ENCODE measurements around the gene ATXN1.

ATXN1 gene

GRCh38 chr6:16519265-16520242, 241.7 kb downstream of the ATXN1 start:
- Histone ChIP-seq H3K27me3 (no peaks in the 10 kb centered on the region), H3K4me1 (no peaks in the 10 kb centered on the region), H3K9me3 (no peaks in the 10 kb centered on the region), H3K4me3 (ENCODE audit: low read depth, low read length) (no peak overlapping the region), H3K36me3 (no peaks in the 10 kb centered on the region)
- DNase-seq = no peak
- no peak for TF ChIP-seq CTCF (IDR thresholded peaks at IDR 0.05; ENCODE audit: low read depth, low read length)

- TF ChIP-seq CTCF (IDR thresholded peaks at IDR 0.05; ENCODE audit: low read depth, low read length) = no peak
- Histone ChIP-seq H3K4me1 (no peaks in the 10 kb centered on the region), H3K9me3 (no peaks in the 10 kb centered on the region), H3K4me3 (ENCODE audit: low read depth, low read length) (no peak overlapping the region), H3K27me3 (no peaks in the 10 kb centered on the region), H3K36me3 (no peaks in the 10 kb centered on the region)
- DNase-seq = no peak
Observed at GRCh38 chr6:16518265-16518664, 243.0 kb downstream of the ATXN1 start.

- no peaks in the 10 kb centered on the region for H3K36me3 ChIP-seq
Observed at GRCh38 chr6:16514249-16514648, 247.0 kb downstream of the ATXN1 start.

GRCh38 chr6:16512544-16513290, 248.5 kb downstream of the ATXN1 start:
- Histone ChIP-seq H3K9me3 (no peaks in the 10 kb centered on the region), H3K4me1 (no peaks in the 10 kb centered on the region), H3K36me3 (no peaks in the 10 kb centered on the region), H3K27me3 (no peaks in the 10 kb centered on the region), H3K4me3 (ENCODE audit: low read depth, low read length) (no peak overlapping the region)
- DNase-seq = no peak
- TF ChIP-seq CTCF (IDR thresholded peaks at IDR 0.05; ENCODE audit: low read depth, low read length) = no peak

More at GRCh38 chr6:16514249-16514648, 247.0 kb downstream of the ATXN1 start:
- Histone ChIP-seq H3K4me1 (no peaks in the 10 kb centered on the region), H3K9me3 (no peaks in the 10 kb centered on the region), H3K27me3 (no peaks in the 10 kb centered on the region), H3K4me3 (ENCODE audit: low read depth, low read length) (no peak overlapping the region)
- no peak for DNase-seq
- peak; percentile 62 for TF ChIP-seq CTCF (IDR thresholded peaks at IDR 0.05; ENCODE audit: low read depth, low read length)

- no peaks in the 10 kb centered on the region for H3K27me3 ChIP-seq
- no peak overlapping the region for H3K4me3 ChIP-seq (ENCODE audit: low read depth, low read length)
- no peaks in the 10 kb centered on the region for H3K9me3 ChIP-seq
- no peak for DNase-seq
- no peak for TF ChIP-seq CTCF (IDR thresholded peaks at IDR 0.05; ENCODE audit: low read depth, low read length)
- no peaks in the 10 kb centered on the region for H3K4me1 ChIP-seq
- H3K36me3 ChIP-seq = no peaks in the 10 kb centered on the region
Observed at GRCh38 chr6:16511723-16512489, 249.4 kb downstream of the ATXN1 start.
